Measurements from ENCODE around the gene TIMM23B.
"Not testable (repeated sequence)": the region's sequence is repeated elsewhere in the genome, so short reads cannot be mapped to it uniquely, and the experiment has no call there.

GRCh38 chr10:49948737-49949136, 6.9 kb downstream of the TIMM23B start:
- not testable (repeated sequence) for TF ChIP-seq CTCF, POLR2A (IDR thresholded peaks at IDR 0.05)
